Mesothelial cell of epicardium (in vitro differentiated cells): ENCODE measurements around the gene RPS17. TPM values are rescaled to one million over a fixed set of nuclear protein-coding genes. Genes with fewer than 3 reads are reported as not detected.
A peak's percentile ranks its signal among the peaks of the same experiment; 100 is the strongest.

ENCODE experiments used
- DNase-seq, 2 experiments: peaks; one replicate each; pipeline ENCODE4 v3.0.0; 2021; ENCODE audit warnings: low spot score in 2 of 2; ENCODE audit not compliant: unreplicated experiment in 2 of 2
- H3K27ac Mint-ChIP-seq: 2 replicates; pipeline ENCODE4 v1.8.0; 2021; ENCODE audit warnings: mixed read lengths
- H3K27me3 Mint-ChIP-seq: 2 replicates; pipeline ENCODE4 v1.8.0; 2021; ENCODE audit warnings: low read depth, mixed read lengths
- H3K36me3 Mint-ChIP-seq: 2 replicates; pipeline ENCODE4 v1.8.0; 2021; ENCODE audit warnings: mixed read lengths
- H3K4me1 Mint-ChIP-seq: 2 replicates; pipeline ENCODE4 v1.8.0; 2021; ENCODE audit warnings: mixed read lengths
- H3K4me3 Mint-ChIP-seq: 2 replicates; pipeline ENCODE4 v1.8.0; 2021; ENCODE audit warnings: mild to moderate bottlenecking, moderate library complexity, mixed read lengths
- H3K9me3 Mint-ChIP-seq: 2 replicates; pipeline ENCODE4 v1.8.0; 2021; ENCODE audit warnings: mixed read lengths
- CTCF ChIP-seq: fragments of 200-600 bp; sonication (generic); IDR thresholded peaks from one replicate; pipeline ENCODE4 v1.5.0; 2021; ENCODE audit warnings: antibody characterized with exemption; ENCODE audit not compliant: unreplicated experiment
- total RNA-seq: library from RNA; stranded (reverse); gene quantifications from 3 replicates; pipeline ENCODE4 v1.2.1, GENCODE V29; 2021

Gene RPS17
- total RNA-seq, 1 donor from 2014 or later: 1,564 TPM

GRCh38 chr15:82533801-82534200 is 6.5 kb downstream of the RPS17 start:
- Mint-ChIP-seq H3K27ac (no peak overlapping the region), H3K4me3 (no peak overlapping the region), H3K4me1 (peaks cover 17% of the 10 kb centered on the region), H3K27me3 (no peaks in the 10 kb centered on the region), H3K36me3 (peaks cover 26% of the 10 kb centered on the region), H3K9me3 (no peaks in the 10 kb centered on the region)
- DNase-seq: no peak
- TF ChIP-seq CTCF: no peak

- no peak for TF ChIP-seq CTCF
- H3K36me3 Mint-ChIP-seq: peaks cover 25% of the 10 kb centered on the region
- peaks cover 12% of the 10 kb centered on the region for H3K4me1 Mint-ChIP-seq
- H3K4me3 Mint-ChIP-seq: no peak overlapping the region
- H3K27me3 Mint-ChIP-seq: no peaks in the 10 kb centered on the region
- no peaks in the 10 kb centered on the region for H3K9me3 Mint-ChIP-seq
- DNase-seq: no peak
- H3K27ac Mint-ChIP-seq: no peak overlapping the region
These were observed 7.2 kb downstream of the RPS17 start for GRCh38 chr15:82532991-82533481.

GRCh38 chr15:82532383-82532990 is 7.8 kb downstream of the RPS17 start:
- H3K9me3 Mint-ChIP-seq: no peaks in the 10 kb centered on the region
- no peak for DNase-seq
- no peak for TF ChIP-seq CTCF
- no peak overlapping the region for H3K27ac Mint-ChIP-seq
- H3K36me3 Mint-ChIP-seq: peaks cover 22% of the 10 kb centered on the region
- peaks cover 9% of the 10 kb centered on the region for H3K4me1 Mint-ChIP-seq
- H3K4me3 Mint-ChIP-seq: no peak overlapping the region
- H3K27me3 Mint-ChIP-seq: no peaks in the 10 kb centered on the region

- Mint-ChIP-seq H3K27ac (no peak overlapping the region), H3K36me3 (peaks cover 18% of the 10 kb centered on the region), H3K27me3 (no peaks in the 10 kb centered on the region), H3K4me3 (no peak overlapping the region), H3K4me1 (peaks cover 4% of the 10 kb centered on the region), H3K9me3 (no peaks in the 10 kb centered on the region)
- no peak for TF ChIP-seq CTCF
- DNase-seq: no peak
These were observed 8.5 kb downstream of the RPS17 start for GRCh38 chr15:82531496-82532382.

- Mint-ChIP-seq H3K4me3 (peak overlapping the region; percentile 61), H3K9me3 (no peaks in the 10 kb centered on the region), H3K27ac (no peak overlapping the region), H3K36me3 (peaks cover 14% of the 10 kb centered on the region), H3K4me1 (no peaks in the 10 kb centered on the region), H3K27me3 (no peaks in the 10 kb centered on the region)
- DNase-seq: peak in 1 of 2 experiments; percentile 77
- TF ChIP-seq CTCF: peak; percentile 91
These were observed 9.5 kb downstream of the RPS17 start for GRCh38 chr15:82530606-82531379.
